ENCODE measurements around the gene HAUS1. TPM values are rescaled to one million over a fixed set of nuclear protein-coding genes. Genes with fewer than 3 reads are reported as not detected.
"Not testable (repeated sequence)": the region's sequence is repeated elsewhere in the genome, so short reads cannot be mapped to it uniquely, and the experiment has no call there.

The HAUS1 gene
- total RNA-seq, 1 donor = 37.1 TPM

GRCh38 chr18:46163091-46163490, 58.9 kb downstream of the HAUS1 start:
- DNase-seq (ENCODE audit: low read depth) = no peak
- no peak for TF ChIP-seq CTCF (IDR thresholded peaks at IDR 0.05; ENCODE audit: insufficient read depth, low read depth, low read length)
- no peak overlapping the region for H3K4me3 ChIP-seq (ENCODE audit: low read depth, low read length)

- no peak for DNase-seq (ENCODE audit: low read depth)
- TF ChIP-seq CTCF (IDR thresholded peaks at IDR 0.05; ENCODE audit: insufficient read depth, low read depth, low read length) = no peak
- no peak overlapping the region for H3K4me3 ChIP-seq (ENCODE audit: low read depth, low read length)
Measured at GRCh38 chr18:46163941-46164499, 59.8 kb downstream of the HAUS1 start.

GRCh38 chr18:46164502-46164901, 60.3 kb downstream of the HAUS1 start:
- not testable (repeated sequence) for H3K4me3 ChIP-seq (ENCODE audit: low read depth, low read length); DNase-seq (ENCODE audit: low read depth)

GRCh38 chr18:46164920-46165319, 60.7 kb downstream of the HAUS1 start:
- no peak for DNase-seq (ENCODE audit: low read depth)
- no peak for TF ChIP-seq CTCF (IDR thresholded peaks at IDR 0.05; ENCODE audit: insufficient read depth, low read depth, low read length)
- H3K4me3 ChIP-seq (ENCODE audit: low read depth, low read length) = no peak overlapping the region

GRCh38 chr18:46166261-46166970, 62.2 kb downstream of the HAUS1 start:
- H3K4me3 ChIP-seq (ENCODE audit: low read depth, low read length) = no peak overlapping the region
- DNase-seq (ENCODE audit: low read depth) = no peak
- TF ChIP-seq CTCF (IDR thresholded peaks at IDR 0.05; ENCODE audit: insufficient read depth, low read depth, low read length) = no peak

GRCh38 chr18:46167971-46168370, 63.8 kb downstream of the HAUS1 start:
- TF ChIP-seq CTCF (IDR thresholded peaks at IDR 0.05; ENCODE audit: insufficient read depth, low read depth, low read length) = no peak
- H3K4me3 ChIP-seq (ENCODE audit: low read depth, low read length) = no peak overlapping the region
- no peak for DNase-seq (ENCODE audit: low read depth)

- DNase-seq (ENCODE audit: low read depth) = peak; percentile 57
- H3K4me3 ChIP-seq (ENCODE audit: low read depth, low read length) = no peak overlapping the region
- TF ChIP-seq CTCF (IDR thresholded peaks at IDR 0.05; ENCODE audit: insufficient read depth, low read depth, low read length) = no peak
Measured at GRCh38 chr18:46169464-46169941, 65.3 kb downstream of the HAUS1 start.

Measured in fibroblast of villous mesenchyme (primary cell).